ENCODE results near the gene UTP14C.

DNA sequence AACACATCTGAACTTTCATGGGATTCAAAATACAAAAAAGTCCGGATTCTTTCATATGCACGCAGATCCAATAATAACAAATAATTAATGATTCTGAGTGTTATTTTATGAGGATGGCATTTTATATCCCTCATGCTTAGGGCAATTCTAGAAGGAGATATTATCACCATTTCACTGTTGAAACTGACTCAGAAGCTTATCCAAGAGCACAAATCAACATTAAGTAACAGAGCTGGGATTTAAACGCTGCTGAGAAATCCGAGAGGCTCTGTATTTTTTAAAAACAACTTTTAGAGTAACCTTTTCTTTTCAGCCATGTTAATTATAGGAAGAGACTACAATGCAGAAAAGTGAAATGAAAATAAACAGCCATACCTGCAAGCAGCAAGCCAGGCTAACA lies 43.6 kb upstream of the UTP14C start:
- TF ChIP-seq CTCF (conservative IDR thresholded peaks at IDR 0.05 in 1 of 2, IDR thresholded peaks at IDR 0.05 in 1 of 2; ENCODE audit: low read depth in 1 of 2, low read length in 2 of 2) = no peak
- no peak for TF ChIP-seq EZH2 (IDR thresholded peaks at IDR 0.05; ENCODE audit: low read length, missing control alignments)

Data from fibroblast of lung (primary cell).